Tibial nerve (tissue), 3 donors: ENCODE data around the gene TLR5.

Experiments used
- POLR2A ChIP-seq, 2 donors: fragments of 450-650 bp; IDR thresholded peaks; one replicate each; pipeline ENCODE4 v1.6.1; 2017; ENCODE audit warnings: antibody characterized with exemption in 2 of 2, mild to moderate bottlenecking in 2 of 2, moderate library complexity in 2 of 2
- TF ChIP-seq, protein P1 (sequence below), 5 experiments: fragments of 200-600 bp in 3 of 5; fragments of 450-650 bp in 2 of 5; sonication (generic) in 3 of 5; IDR thresholded peaks; one replicate each; pipeline ENCODE4 v1.5.1; 2016 to 2019; ENCODE audit warnings: antibody characterized with exemption in 5 of 5, mild to moderate bottlenecking in 3 of 5, moderate library complexity in 2 of 5

DNA sequence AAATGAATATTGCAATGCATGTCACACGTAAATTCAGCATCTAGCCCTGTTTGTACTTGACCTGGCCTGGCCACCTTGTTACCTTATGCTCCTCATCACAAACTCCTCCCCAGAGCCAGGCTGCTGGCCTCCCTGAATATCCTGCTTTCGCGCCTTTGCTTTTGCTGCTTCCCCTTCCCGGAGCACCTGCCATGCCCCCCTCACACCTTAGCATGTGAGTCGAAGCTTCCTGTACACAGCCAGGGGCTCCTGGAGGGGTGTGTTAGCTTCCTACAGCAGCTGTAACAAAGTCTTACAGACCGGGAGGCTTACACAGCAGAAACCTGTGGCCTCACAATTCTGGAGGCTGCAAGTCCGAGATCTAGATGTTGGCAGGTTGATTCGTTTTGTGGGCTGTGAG is 60.1 kb downstream of the TLR5 start:
- TF ChIP-seq, protein P1, sequence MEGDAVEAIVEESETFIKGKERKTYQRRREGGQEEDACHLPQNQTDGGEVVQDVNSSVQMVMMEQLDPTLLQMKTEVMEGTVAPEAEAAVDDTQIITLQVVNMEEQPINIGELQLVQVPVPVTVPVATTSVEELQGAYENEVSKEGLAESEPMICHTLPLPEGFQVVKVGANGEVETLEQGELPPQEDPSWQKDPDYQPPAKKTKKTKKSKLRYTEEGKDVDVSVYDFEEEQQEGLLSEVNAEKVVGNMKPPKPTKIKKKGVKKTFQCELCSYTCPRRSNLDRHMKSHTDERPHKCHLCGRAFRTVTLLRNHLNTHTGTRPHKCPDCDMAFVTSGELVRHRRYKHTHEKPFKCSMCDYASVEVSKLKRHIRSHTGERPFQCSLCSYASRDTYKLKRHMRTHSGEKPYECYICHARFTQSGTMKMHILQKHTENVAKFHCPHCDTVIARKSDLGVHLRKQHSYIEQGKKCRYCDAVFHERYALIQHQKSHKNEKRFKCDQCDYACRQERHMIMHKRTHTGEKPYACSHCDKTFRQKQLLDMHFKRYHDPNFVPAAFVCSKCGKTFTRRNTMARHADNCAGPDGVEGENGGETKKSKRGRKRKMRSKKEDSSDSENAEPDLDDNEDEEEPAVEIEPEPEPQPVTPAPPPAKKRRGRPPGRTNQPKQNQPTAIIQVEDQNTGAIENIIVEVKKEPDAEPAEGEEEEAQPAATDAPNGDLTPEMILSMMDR (IDR thresholded peaks at IDR 0.05): no peak
- TF ChIP-seq POLR2A (IDR thresholded peaks at IDR 0.05): no peak
